Upper lobe of left lung (tissue), 6 donors: ENCODE measurements around the gene SNX21. TPM values are rescaled to one million over a fixed set of nuclear protein-coding genes. Genes with fewer than 3 reads are reported as not detected.

Source experiments
- ATAC-seq, 2 donors: fragments of 200-7000 bp; cut with Tn5 transposase; one replicate each; pipeline ENCODE4 v1.9.1; 2022; ENCODE audit warnings: mild to moderate bottlenecking in 2 of 2, moderate library complexity in 2 of 2; ENCODE audit not compliant: low FRiP score in 2 of 2
- DNase-seq, 2 donors: peaks; one replicate each; pipeline ENCODE4 v3.0.0-alpha.2; 2019 to 2020
- H3K27ac ChIP-seq, 4 donors: fragments of 200-600 bp; sonication (generic); one replicate each; pipeline ENCODE4 v1.5.1; 2016 to 2019
- H3K27me3 ChIP-seq, 4 donors: fragments of 200-600 bp; sonication (generic); one replicate each; pipeline ENCODE4 v1.5.1; 2017 to 2019
- H3K36me3 ChIP-seq, 4 donors: fragments of 200-600 bp; sonication (generic); one replicate each; pipeline ENCODE4 v1.5.1; 2016 to 2019
- H3K4me1 ChIP-seq, 4 donors: fragments of 200-600 bp; sonication (generic); one replicate each; pipeline ENCODE4 v1.5.1; 2018 to 2019
- H3K4me3 ChIP-seq, 4 donors: fragments of 200-600 bp; sonication (generic); one replicate each; pipeline ENCODE4 v1.5.1; 2017 to 2019; ENCODE audit warnings: mild to moderate bottlenecking in 2 of 4, moderate library complexity in 1 of 4
- H3K9me3 ChIP-seq, 4 donors: fragments of 200-600 bp; sonication (generic); one replicate each; pipeline ENCODE4 v1.5.1; 2018 to 2019
- EP300 ChIP-seq, 4 donors: sonication (generic); formaldehyde crosslinking; IDR thresholded peaks; one replicate each; pipeline ENCODE4 v1.5.1; 2017; ENCODE audit warnings: antibody characterized with exemption in 4 of 4, control low read depth in 2 of 4
- POLR2A ChIP-seq, 4 donors: fragments of 450-650 bp; IDR thresholded peaks; one replicate each; pipeline ENCODE4 v1.5.1; 2016 to 2017; ENCODE audit warnings: antibody characterized with exemption in 4 of 4, mild to moderate bottlenecking in 2 of 4
- POLR2AphosphoS5 ChIP-seq, 2 donors: sonication (generic); formaldehyde crosslinking; IDR thresholded peaks; one replicate each; pipeline ENCODE4 v1.5.1; 2017; ENCODE audit warnings: antibody characterized with exemption in 2 of 2
- WGBS, 2 donors: methylation state at CpG; one replicate each; pipeline ENCODE4 v1.1.5; 2017 to 2018; 5-methylcytosine and 5-hydroxymethylcytosine counted together
- total RNA-seq, 6 donors: library from RNA; depleted of rRNA in 4 of 6; stranded (reverse); fragments of >200 nt in 4 of 6; gene quantifications; one replicate each; pipeline versions ENCODE4 v1.1.0 to v1.2.1, GENCODE V29; 2016 to 2021
- TF ChIP-seq, protein P1 (sequence below), 6 experiments: fragments of 450-650 bp in 4 of 6; fragments of 200-600 bp in 2 of 6; sonication (generic) in 2 of 6; IDR thresholded peaks; one replicate each; pipeline ENCODE4 v1.5.1; 2016 to 2019; ENCODE audit warnings: antibody characterized with exemption in 6 of 6
- donor health status: DM: no; HTN: no; CAD: no; lungs with moderate emphysema.
- donor health status: DM: no; HTN: yes; CAD: no; lungs with severe emphysema.

Gene SNX21
- total RNA-seq, 6 donors from 2014 or later: 23.9 to 117 (median 52.9) TPM

DNA sequence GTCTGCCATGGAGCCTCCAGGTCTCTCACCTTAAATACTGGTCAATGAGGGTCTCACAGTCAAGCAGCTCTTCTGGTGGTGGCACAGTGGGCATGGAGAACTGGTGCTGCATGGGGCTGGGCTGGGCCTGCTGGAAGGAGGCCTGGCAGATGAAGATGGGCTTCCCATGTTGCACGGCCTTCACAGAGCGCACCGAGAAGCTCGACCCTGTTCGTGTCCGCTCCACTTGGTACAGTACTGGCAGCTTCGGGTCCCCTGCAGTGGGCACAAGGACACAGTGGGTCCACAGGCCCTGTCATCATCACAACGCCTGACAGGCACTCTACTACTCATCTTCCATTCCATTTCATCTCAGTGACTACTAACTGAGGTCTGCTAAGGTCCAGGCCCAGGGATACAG is 14.8 kb downstream of the SNX21 start:
- no peak for TF ChIP-seq POLR2A (IDR thresholded peaks at IDR 0.05)
- H3K36me3 ChIP-seq: peaks cover 13 to 88% (median 46%) of the 10 kb centered on the region in 4 donors
- DNase-seq (no peak), ATAC-seq (no peak)
- H3K4me1 ChIP-seq: no peaks in the 10 kb centered on the region
- no peaks in the 10 kb centered on the region for H3K9me3 ChIP-seq
- H3K27ac ChIP-seq: no peak overlapping the region
- WGBS, 2 donors: 93 to 94% methylated on average over 6 to 8 of the region's 8 CpGs
- H3K27me3 ChIP-seq: no peaks in the 10 kb centered on the region
- H3K4me3 ChIP-seq: no peak overlapping the region

DNA sequence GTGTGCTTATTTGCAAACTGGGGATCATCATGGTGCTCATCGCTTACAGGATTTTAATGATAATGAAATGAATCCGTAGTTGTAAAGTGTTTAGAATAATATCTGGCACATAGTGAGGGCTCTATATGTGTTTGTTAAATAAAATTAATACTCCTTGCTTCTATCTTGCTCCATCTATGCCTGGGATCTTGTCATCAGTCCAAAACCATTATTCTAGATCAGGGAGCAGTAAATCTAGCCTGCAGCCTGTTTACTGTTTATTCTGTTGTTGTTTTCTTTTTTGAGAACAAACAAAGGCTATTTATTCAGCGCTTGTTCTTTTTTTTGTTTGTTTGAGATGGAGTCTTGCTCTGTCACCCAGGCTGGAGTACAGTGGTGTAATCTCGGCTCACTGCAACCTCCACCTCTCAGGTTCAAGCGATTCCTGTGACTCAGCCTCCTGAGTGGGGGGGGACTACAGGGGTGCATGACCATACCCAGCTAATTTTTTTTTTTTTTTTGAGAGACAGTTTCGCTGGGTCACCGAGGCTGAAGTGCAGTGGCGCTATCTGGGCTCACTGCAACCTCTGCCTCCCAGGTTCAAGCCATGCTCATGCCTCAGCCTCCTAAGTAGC is 15.5 kb downstream of the SNX21 start:
- peaks cover 12 to 88% (median 42%) of the 10 kb centered on the region in 4 donors for H3K36me3 ChIP-seq
- 94 to 95% methylated on average over 8 of the region's 8 CpGs for WGBS, 2 donors
- no peak for DNase-seq

GRCh38 chr20:45850238-45850637 is 16.6 kb downstream of the SNX21 start:
- Histone ChIP-seq H3K4me1 (peaks cover 6 to 13% (median 8%) of the 10 kb centered on the region in 4 donors), H3K36me3 (peaks cover 3 to 82% (median 34%) of the 10 kb centered on the region in 4 donors), H3K27ac (no peak overlapping the region), H3K27me3 (no peaks in the 10 kb centered on the region), H3K4me3 (no peak overlapping the region), H3K9me3 (no peaks in the 10 kb centered on the region)
- DNase-seq: no peak
- WGBS, 2 donors: 93 to 100% methylated on average over 1 to 2 of the region's 2 CpGs
- TF ChIP-seq POLR2AphosphoS5 (IDR thresholded peaks at IDR 0.05) (no peak), POLR2A (IDR thresholded peaks at IDR 0.05) (no peak), EP300 (IDR thresholded peaks at IDR 0.05) (no peak)
- TF ChIP-seq, protein P1, sequence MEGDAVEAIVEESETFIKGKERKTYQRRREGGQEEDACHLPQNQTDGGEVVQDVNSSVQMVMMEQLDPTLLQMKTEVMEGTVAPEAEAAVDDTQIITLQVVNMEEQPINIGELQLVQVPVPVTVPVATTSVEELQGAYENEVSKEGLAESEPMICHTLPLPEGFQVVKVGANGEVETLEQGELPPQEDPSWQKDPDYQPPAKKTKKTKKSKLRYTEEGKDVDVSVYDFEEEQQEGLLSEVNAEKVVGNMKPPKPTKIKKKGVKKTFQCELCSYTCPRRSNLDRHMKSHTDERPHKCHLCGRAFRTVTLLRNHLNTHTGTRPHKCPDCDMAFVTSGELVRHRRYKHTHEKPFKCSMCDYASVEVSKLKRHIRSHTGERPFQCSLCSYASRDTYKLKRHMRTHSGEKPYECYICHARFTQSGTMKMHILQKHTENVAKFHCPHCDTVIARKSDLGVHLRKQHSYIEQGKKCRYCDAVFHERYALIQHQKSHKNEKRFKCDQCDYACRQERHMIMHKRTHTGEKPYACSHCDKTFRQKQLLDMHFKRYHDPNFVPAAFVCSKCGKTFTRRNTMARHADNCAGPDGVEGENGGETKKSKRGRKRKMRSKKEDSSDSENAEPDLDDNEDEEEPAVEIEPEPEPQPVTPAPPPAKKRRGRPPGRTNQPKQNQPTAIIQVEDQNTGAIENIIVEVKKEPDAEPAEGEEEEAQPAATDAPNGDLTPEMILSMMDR (IDR thresholded peaks at IDR 0.05): no peak
- ATAC-seq: no peak

More for the DNA sequence above, 15.5 kb downstream of the SNX21 start:
- H3K9me3 ChIP-seq: no peaks in the 10 kb centered on the region
- ATAC-seq: no peak
- TF ChIP-seq POLR2A (IDR thresholded peaks at IDR 0.05) (no peak), POLR2AphosphoS5 (IDR thresholded peaks at IDR 0.05) (no peak), EP300 (IDR thresholded peaks at IDR 0.05) (no peak)
- TF ChIP-seq, protein P1 (IDR thresholded peaks at IDR 0.05): no peak
- peaks cover 0 to 1% (median 0%) of the 10 kb centered on the region in 4 donors for H3K4me1 ChIP-seq
- no peak overlapping the region for H3K4me3 ChIP-seq
- H3K27ac ChIP-seq: no peak overlapping the region
- H3K27me3 ChIP-seq: no peaks in the 10 kb centered on the region

GRCh38 chr20:45850926-45851325 is 17.3 kb downstream of the SNX21 start:
- Histone ChIP-seq H3K4me1 (peaks cover 13 to 20% (median 15%) of the 10 kb centered on the region in 4 donors), H3K27me3 (no peaks in the 10 kb centered on the region), H3K36me3 (peaks cover 3 to 75% (median 28%) of the 10 kb centered on the region in 4 donors), H3K27ac (no peak overlapping the region), H3K4me3 (no peak overlapping the region), H3K9me3 (no peaks in the 10 kb centered on the region)
- no peak for DNase-seq
- TF ChIP-seq POLR2AphosphoS5 (IDR thresholded peaks at IDR 0.05): no peak
- TF ChIP-seq, protein P1 (IDR thresholded peaks at IDR 0.05): no peak
- TF ChIP-seq POLR2A (IDR thresholded peaks at IDR 0.05): no peak
- TF ChIP-seq EP300 (IDR thresholded peaks at IDR 0.05): no peak
- WGBS, 2 donors: 100% methylated on average over 1 of the region's 1 CpG
- no peak for ATAC-seq

- H3K4me3 ChIP-seq: no peak overlapping the region
- no peak overlapping the region for H3K27ac ChIP-seq
- H3K36me3 ChIP-seq: peaks cover 3 to 70% (median 25%) of the 10 kb centered on the region in 4 donors
- ATAC-seq: no peak
- H3K27me3 ChIP-seq: no peaks in the 10 kb centered on the region
- H3K9me3 ChIP-seq: no peaks in the 10 kb centered on the region
- TF ChIP-seq, protein P1 (IDR thresholded peaks at IDR 0.05): no peak
- H3K4me1 ChIP-seq: peaks cover 18 to 25% (median 21%) of the 10 kb centered on the region in 4 donors
- DNase-seq: no peak
Measured at GRCh38 chr20:45851501-45851900, 17.9 kb downstream of the SNX21 start.
